Measurements from ENCODE around the gene GATD1.

DNA sequence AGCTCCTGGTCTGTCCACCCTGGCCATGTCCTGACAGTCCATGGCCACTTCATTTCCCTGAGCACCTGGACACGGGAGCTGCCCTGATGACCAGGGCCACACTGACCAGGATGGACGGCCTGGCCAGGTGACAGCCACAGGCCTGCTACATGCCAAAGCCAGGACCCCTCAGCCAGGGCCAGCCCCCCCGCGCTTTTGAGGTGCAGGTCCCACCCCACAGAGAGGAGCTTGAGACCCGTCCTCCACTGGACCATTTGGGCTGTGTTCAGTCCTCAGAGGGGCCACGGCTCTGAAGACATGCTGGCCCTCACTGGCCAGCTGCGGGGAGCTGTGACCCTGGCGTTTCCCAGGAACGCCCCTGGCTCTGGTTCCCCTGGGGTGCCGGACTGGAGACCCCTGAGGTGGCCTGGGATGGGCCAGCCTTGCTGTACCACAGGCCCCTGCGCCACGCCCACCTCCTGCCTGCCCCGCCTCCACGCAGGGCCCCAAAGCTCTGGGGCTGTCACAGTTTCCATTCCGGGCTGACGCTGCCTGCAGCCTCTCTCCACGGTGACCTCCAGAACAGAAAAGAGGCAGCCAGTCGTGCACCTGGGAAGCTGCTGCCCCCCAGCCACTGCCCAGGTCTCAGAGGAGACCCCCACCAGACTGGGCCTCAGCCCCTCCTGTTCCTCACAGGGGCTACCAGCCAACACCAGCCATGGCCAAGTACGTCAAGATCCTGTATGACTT, 53.1 kb downstream of the GATD1 start:
- no peak for TF ChIP-seq EP300 (IDR thresholded peaks at IDR 0.05)
- TF ChIP-seq POLR2A (IDR thresholded peaks at IDR 0.05) = no peak
- TF ChIP-seq, protein P1, sequence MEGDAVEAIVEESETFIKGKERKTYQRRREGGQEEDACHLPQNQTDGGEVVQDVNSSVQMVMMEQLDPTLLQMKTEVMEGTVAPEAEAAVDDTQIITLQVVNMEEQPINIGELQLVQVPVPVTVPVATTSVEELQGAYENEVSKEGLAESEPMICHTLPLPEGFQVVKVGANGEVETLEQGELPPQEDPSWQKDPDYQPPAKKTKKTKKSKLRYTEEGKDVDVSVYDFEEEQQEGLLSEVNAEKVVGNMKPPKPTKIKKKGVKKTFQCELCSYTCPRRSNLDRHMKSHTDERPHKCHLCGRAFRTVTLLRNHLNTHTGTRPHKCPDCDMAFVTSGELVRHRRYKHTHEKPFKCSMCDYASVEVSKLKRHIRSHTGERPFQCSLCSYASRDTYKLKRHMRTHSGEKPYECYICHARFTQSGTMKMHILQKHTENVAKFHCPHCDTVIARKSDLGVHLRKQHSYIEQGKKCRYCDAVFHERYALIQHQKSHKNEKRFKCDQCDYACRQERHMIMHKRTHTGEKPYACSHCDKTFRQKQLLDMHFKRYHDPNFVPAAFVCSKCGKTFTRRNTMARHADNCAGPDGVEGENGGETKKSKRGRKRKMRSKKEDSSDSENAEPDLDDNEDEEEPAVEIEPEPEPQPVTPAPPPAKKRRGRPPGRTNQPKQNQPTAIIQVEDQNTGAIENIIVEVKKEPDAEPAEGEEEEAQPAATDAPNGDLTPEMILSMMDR (IDR thresholded peaks at IDR 0.05) = no peak
